Astrocyte (in vitro differentiated cells and primary cell): ENCODE results near the gene QSOX2. TPM values are rescaled to one million over a fixed set of nuclear protein-coding genes. Genes with fewer than 3 reads are reported as not detected.

Experiments
- DNase-seq: peaks from one replicate; pipeline ENCODE4 v3.0.0-alpha.2; 2010; ENCODE audit warnings: low read depth
- FAIRE-seq: peaks from 2 replicates; lab custom pipeline; 2011; peaks lifted over from hg19 to GRCh38; lab: Jason Lieb, UNC
- H2AFZ ChIP-seq: 2 replicates; pipeline ENCODE4 v1.6.0; 2012; ENCODE audit warnings: low read depth, low read length, inconsistent platforms
- H3K27ac ChIP-seq: 2 replicates; pipeline ENCODE4 v1.5.1; 2011; ENCODE audit warnings: low read depth, low read length, inconsistent platforms
- H3K27me3 ChIP-seq: 2 replicates; pipeline ENCODE4 v1.6.0; 2011; ENCODE audit warnings: low read length, inconsistent platforms; ENCODE audit not compliant: insufficient read depth
- H3K36me3 ChIP-seq: 2 replicates; pipeline ENCODE4 v1.5.1; 2011; ENCODE audit warnings: low read length, inconsistent platforms; ENCODE audit not compliant: insufficient read depth
- H3K4me1 ChIP-seq: 2 replicates; pipeline ENCODE4 v1.5.1; 2011; ENCODE audit warnings: low read length, inconsistent platforms; ENCODE audit not compliant: insufficient read depth
- H3K4me2 ChIP-seq: 2 replicates; pipeline ENCODE4 v1.6.0; 2012; ENCODE audit warnings: low read length, inconsistent platforms
- H3K4me3 ChIP-seq: 2 replicates; pipeline ENCODE4 v1.5.1; 2011; ENCODE audit warnings: low read depth, mild to moderate bottlenecking, low read length, inconsistent platforms; ENCODE audit not compliant: insufficient read depth
- H3K79me2 ChIP-seq: 2 replicates; pipeline ENCODE4 v1.6.0; 2012; ENCODE audit warnings: mild to moderate bottlenecking, low read length, inconsistent platforms; ENCODE audit not compliant: insufficient read depth
- H3K9ac ChIP-seq: 2 replicates; pipeline ENCODE4 v1.6.0; 2012; ENCODE audit warnings: mild to moderate bottlenecking, low read length, inconsistent platforms
- H3K9me3 ChIP-seq: 2 replicates; pipeline ENCODE4 v1.5.1; 2012; ENCODE audit warnings: low read depth, mild to moderate bottlenecking, low read length, inconsistent platforms; ENCODE audit not compliant: insufficient read depth
- H4K20me1 ChIP-seq: 2 replicates; pipeline ENCODE4 v1.6.0; 2012; ENCODE audit warnings: low read length, inconsistent platforms; ENCODE audit not compliant: insufficient read depth
- H3K27ac Mint-ChIP-seq: one replicate; pipeline ENCODE4 v1.8.0; 2021; ENCODE audit warnings: mild to moderate bottlenecking, mixed read lengths; ENCODE audit not compliant: unreplicated experiment
- H3K27me3 Mint-ChIP-seq: one replicate; pipeline ENCODE4 v1.8.0; 2021; ENCODE audit warnings: low read depth, mixed read lengths; ENCODE audit not compliant: unreplicated experiment
- H3K36me3 Mint-ChIP-seq: one replicate; pipeline ENCODE4 v1.8.0; 2021; ENCODE audit warnings: low read depth, mixed read lengths; ENCODE audit not compliant: unreplicated experiment
- H3K4me1 Mint-ChIP-seq: one replicate; pipeline ENCODE4 v1.8.0; 2021; ENCODE audit warnings: low read depth, mixed read lengths; ENCODE audit not compliant: unreplicated experiment
- H3K4me3 Mint-ChIP-seq: one replicate; pipeline ENCODE4 v1.8.0; 2021; ENCODE audit warnings: mild to moderate bottlenecking, moderate library complexity, mixed read lengths; ENCODE audit not compliant: unreplicated experiment
- H3K9me3 Mint-ChIP-seq: one replicate; pipeline ENCODE4 v1.8.0; 2021; ENCODE audit warnings: mild to moderate bottlenecking, mixed read lengths; ENCODE audit not compliant: unreplicated experiment
- EZH2 ChIP-seq: IDR thresholded peaks from 2 replicates; pipeline ENCODE4 v1.6.1; 2012; ENCODE audit warnings: mild to moderate bottlenecking, low read length, inconsistent platforms; ENCODE audit not compliant: insufficient read depth
- total RNA-seq: library from RNA; stranded (reverse); gene quantifications from 2 replicates; pipeline ENCODE4 v1.2.1, GENCODE V29; 2021
- TF ChIP-seq, protein P1 (sequence below): IDR thresholded peaks from 2 replicates; pipeline ENCODE4 v1.5.1; 2011; ENCODE audit warnings: low read depth, mild to moderate bottlenecking, inconsistent platforms, low read length, moderate library complexity; ENCODE audit not compliant: insufficient read depth

The QSOX2 gene
- total RNA-seq, 1 donor from 2014 or later, result 20.4 TPM

- H3K9ac ChIP-seq, result no peak overlapping the region
- DNase-seq, result no peak
- no peak overlapping the region for H3K4me3 ChIP-seq
- no peak overlapping the region for H2AFZ ChIP-seq
- no peak overlapping the region for H3K4me3 Mint-ChIP-seq
- H3K27me3 ChIP-seq, result no peaks in the 10 kb centered on the region
- no peaks in the 10 kb centered on the region for H3K79me2 ChIP-seq
- no peaks in the 10 kb centered on the region for H3K4me1 Mint-ChIP-seq
- H3K27me3 Mint-ChIP-seq, result peaks cover 32% of the 10 kb centered on the region
- no peaks in the 10 kb centered on the region for H3K36me3 ChIP-seq
- H3K9me3 ChIP-seq, result no peaks in the 10 kb centered on the region
- TF ChIP-seq EZH2, result no peak
- TF ChIP-seq, protein P1, sequence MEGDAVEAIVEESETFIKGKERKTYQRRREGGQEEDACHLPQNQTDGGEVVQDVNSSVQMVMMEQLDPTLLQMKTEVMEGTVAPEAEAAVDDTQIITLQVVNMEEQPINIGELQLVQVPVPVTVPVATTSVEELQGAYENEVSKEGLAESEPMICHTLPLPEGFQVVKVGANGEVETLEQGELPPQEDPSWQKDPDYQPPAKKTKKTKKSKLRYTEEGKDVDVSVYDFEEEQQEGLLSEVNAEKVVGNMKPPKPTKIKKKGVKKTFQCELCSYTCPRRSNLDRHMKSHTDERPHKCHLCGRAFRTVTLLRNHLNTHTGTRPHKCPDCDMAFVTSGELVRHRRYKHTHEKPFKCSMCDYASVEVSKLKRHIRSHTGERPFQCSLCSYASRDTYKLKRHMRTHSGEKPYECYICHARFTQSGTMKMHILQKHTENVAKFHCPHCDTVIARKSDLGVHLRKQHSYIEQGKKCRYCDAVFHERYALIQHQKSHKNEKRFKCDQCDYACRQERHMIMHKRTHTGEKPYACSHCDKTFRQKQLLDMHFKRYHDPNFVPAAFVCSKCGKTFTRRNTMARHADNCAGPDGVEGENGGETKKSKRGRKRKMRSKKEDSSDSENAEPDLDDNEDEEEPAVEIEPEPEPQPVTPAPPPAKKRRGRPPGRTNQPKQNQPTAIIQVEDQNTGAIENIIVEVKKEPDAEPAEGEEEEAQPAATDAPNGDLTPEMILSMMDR, result no peak
- FAIRE-seq, result no peak
- no peak overlapping the region for H3K27ac Mint-ChIP-seq
- no peaks in the 10 kb centered on the region for H3K36me3 Mint-ChIP-seq
- H3K27ac ChIP-seq, result no peak overlapping the region
- H3K9me3 Mint-ChIP-seq, result no peaks in the 10 kb centered on the region
- H3K4me1 ChIP-seq, result no peaks in the 10 kb centered on the region
- H4K20me1 ChIP-seq, result no peaks in the 10 kb centered on the region
- H3K4me2 ChIP-seq, result no peak overlapping the region
These were observed 66.9 kb downstream of the QSOX2 start for GRCh38 chr9:136178773-136179075.

DNA sequence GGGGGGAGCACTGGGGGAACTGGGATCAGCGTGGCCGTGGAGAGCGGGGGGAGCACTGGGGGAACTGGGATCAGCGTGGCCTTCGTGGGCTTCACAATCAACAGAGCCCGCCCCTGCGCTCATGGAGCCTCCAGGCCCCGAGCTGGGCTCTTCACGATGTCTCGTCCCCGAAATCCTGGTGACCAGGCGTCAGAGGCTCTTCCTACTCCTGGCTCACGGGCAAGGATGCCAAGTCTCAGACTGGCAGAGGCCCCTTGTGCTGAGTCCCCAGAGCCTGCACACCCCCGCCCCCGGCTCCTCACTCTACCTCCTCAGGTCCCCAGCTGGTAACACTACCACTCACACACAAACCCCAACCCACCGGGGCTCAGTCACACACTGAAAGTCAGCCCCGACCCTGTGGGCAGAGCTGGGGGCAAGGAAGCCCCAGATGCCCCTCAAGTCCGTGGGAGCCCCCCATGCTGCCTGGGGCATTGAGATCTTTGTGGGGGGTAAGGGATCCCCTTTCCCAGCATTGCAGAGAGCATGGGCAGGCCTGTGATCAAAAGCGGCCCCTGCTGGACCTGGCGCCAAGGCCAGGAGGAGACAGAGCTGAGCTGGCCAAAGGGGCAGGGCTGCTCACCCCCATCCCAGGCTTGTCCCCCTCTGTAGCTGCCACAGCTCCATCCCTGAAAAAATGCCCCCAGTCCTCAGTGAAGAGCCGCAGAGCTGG lies 67.4 kb downstream of the QSOX2 start:
- H3K4me2 ChIP-seq, result no peak overlapping the region
- no peaks in the 10 kb centered on the region for H3K4me1 ChIP-seq
- Mint-ChIP-seq H3K27me3 (peaks cover 32% of the 10 kb centered on the region), H3K4me3 (no peak overlapping the region), H3K36me3 (no peaks in the 10 kb centered on the region), H3K9me3 (no peaks in the 10 kb centered on the region), H3K4me1 (no peaks in the 10 kb centered on the region), H3K27ac (no peak overlapping the region)
- H3K9ac ChIP-seq, result no peak overlapping the region
- no peak overlapping the region for H3K27ac ChIP-seq
- DNase-seq, result no peak
- no peaks in the 10 kb centered on the region for H4K20me1 ChIP-seq
- no peaks in the 10 kb centered on the region for H3K36me3 ChIP-seq
- H3K9me3 ChIP-seq, result no peaks in the 10 kb centered on the region
- no peak overlapping the region for H3K4me3 ChIP-seq
- H3K27me3 ChIP-seq, result no peaks in the 10 kb centered on the region
- no peak overlapping the region for H2AFZ ChIP-seq
- no peak for FAIRE-seq
- TF ChIP-seq, protein P1, result no peak
- TF ChIP-seq EZH2, result no peak
- H3K79me2 ChIP-seq, result no peaks in the 10 kb centered on the region

DNA sequence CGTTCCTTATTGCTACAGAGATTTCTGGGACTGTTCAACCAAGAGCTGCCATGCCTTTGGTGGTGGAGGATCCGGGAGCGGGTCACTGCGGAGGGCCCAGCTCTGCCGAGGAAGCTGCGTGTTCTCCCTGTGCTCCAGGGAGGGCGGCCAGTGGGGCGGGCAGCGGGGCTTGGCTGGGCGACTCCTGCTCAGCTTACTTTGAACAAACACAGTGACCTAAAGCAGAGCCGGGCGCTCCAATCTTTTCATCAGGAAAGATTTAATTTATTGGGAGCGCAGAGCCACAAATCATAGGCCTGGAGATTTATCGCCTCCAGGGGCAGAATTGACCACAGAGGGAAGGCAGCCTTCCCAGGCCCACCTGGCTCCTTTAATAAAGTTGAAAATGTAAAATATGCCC lies 68.4 kb downstream of the QSOX2 start:
- Mint-ChIP-seq H3K36me3 (no peaks in the 10 kb centered on the region), H3K9me3 (no peaks in the 10 kb centered on the region), H3K27ac (no peak overlapping the region), H3K4me1 (no peaks in the 10 kb centered on the region), H3K27me3 (peaks cover 29% of the 10 kb centered on the region), H3K4me3 (no peak overlapping the region)
- Histone ChIP-seq H3K4me2 (no peak overlapping the region), H3K4me1 (no peaks in the 10 kb centered on the region), H3K79me2 (no peaks in the 10 kb centered on the region), H2AFZ (no peak overlapping the region), H4K20me1 (no peaks in the 10 kb centered on the region), H3K9ac (no peak overlapping the region), H3K27me3 (no peaks in the 10 kb centered on the region), H3K36me3 (no peaks in the 10 kb centered on the region), H3K9me3 (no peaks in the 10 kb centered on the region), H3K4me3 (no peak overlapping the region), H3K27ac (no peak overlapping the region)
- DNase-seq (no peak), FAIRE-seq (no peak)
- TF ChIP-seq EZH2, result no peak
- TF ChIP-seq, protein P1, result no peak
